AG09309 (cell line): ENCODE data around the gene NOL4L.

Experiments used
- DNase-seq: peaks from one replicate; pipeline ENCODE4 v3.0.0-alpha.2; 2010; ENCODE audit warnings: low read depth
- H3K4me3 ChIP-seq: 2 replicates; pipeline ENCODE4 v1.5.1; 2011; ENCODE audit warnings: mild to moderate bottlenecking, low read depth, low read length, moderate library complexity; ENCODE audit not compliant: control insufficient read depth
- TF ChIP-seq, protein P1 (sequence below): IDR thresholded peaks from 2 replicates; pipeline ENCODE4 v1.5.1; 2011; ENCODE audit warnings: mild to moderate bottlenecking, low read depth, low read length, inconsistent platforms; ENCODE audit not compliant: insufficient read depth, control insufficient read depth; ENCODE audit errors: missing control alignments

The NOL4L gene

DNA sequence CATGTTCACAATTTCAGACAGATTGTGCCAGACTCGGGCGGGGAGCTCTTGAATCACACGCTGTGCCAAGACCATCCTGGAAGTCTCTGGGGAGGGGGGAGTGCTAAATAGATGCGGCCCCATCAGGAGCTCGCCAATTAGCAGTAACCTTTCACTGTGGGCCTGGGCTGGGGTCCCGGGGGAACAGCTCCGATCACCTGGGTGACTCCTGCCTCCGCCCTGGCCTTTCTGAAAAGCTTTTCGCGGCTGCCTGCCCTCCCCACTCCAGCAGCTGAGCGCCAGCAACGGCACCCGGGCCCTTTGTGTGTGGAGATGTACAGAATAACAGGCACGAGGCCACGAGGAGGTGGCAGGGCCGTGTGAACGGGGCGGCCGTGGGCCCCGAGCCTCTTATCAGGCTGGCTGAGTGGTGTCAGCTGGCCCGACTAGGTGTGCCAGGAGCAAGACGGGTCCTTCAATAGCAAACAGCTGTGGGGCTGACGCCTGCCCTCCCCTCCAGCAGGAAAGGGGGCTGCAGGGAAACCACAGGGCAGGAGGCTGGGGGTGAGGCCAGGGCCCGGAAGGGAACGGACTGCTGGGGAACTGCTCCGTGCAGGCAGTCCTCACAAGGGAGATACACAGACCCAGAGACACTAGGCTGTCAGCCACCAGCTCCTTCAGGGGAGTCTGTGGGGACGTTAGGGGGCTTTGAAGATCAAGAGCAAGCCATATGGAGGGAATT, 56.8 kb downstream of the NOL4L start:
- no peak for DNase-seq
- TF ChIP-seq, protein P1, sequence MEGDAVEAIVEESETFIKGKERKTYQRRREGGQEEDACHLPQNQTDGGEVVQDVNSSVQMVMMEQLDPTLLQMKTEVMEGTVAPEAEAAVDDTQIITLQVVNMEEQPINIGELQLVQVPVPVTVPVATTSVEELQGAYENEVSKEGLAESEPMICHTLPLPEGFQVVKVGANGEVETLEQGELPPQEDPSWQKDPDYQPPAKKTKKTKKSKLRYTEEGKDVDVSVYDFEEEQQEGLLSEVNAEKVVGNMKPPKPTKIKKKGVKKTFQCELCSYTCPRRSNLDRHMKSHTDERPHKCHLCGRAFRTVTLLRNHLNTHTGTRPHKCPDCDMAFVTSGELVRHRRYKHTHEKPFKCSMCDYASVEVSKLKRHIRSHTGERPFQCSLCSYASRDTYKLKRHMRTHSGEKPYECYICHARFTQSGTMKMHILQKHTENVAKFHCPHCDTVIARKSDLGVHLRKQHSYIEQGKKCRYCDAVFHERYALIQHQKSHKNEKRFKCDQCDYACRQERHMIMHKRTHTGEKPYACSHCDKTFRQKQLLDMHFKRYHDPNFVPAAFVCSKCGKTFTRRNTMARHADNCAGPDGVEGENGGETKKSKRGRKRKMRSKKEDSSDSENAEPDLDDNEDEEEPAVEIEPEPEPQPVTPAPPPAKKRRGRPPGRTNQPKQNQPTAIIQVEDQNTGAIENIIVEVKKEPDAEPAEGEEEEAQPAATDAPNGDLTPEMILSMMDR = no peak
- H3K4me3 ChIP-seq = no peak overlapping the region

DNA sequence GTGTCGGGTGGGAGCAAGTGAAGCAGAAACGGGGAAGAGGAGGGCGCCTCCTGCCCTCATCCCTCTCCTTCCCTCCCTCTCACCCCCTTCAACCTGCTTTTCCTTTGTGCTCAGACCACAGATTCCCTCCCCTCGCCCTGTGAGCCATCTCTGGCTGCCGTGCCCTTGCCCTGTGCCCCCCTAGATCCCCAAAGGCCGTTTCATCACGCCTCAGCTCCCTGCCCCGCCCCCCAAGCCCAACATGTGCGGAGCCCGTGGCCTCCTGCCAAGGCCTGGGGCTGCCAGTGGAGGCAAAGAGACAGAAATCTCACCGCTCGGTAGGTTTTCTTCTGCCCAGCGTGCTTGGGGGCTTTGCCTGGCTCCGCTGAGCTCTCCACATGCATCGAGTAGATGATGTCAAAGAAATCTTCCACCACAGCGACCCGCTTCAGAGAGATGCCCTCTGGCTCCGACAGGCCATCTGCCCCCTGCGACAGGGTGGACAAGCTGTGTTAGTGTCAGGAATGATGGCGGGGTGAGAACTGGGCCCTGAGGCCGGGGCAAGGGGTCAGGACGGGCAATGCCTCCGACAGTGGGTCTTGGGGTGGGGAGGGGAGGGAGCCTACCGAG, 57.6 kb downstream of the NOL4L start:
- TF ChIP-seq, protein P1 = no peak
- DNase-seq = no peak
- H3K4me3 ChIP-seq = no peak overlapping the region

DNA sequence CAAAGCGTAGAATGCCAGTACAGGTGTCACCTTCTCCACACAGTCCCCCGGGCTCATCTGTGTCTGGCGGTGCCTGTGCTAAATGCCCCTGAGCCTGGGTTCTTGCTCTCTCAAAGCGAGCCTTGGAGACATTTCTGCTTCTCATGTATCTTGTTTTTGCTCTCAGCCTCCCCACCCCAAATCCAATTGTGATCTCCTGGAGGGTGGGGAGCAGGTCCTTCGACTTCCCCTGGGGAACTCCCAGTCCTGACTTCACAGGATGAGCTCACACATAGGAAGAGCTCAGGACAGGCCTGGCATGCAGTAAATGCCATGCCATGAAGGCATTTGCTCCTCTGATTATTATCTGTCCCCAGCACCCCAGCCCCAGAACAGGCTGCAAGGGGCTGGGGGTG, 58.1 kb downstream of the NOL4L start:
- DNase-seq = no peak
- TF ChIP-seq, protein P1 = no peak

DNA sequence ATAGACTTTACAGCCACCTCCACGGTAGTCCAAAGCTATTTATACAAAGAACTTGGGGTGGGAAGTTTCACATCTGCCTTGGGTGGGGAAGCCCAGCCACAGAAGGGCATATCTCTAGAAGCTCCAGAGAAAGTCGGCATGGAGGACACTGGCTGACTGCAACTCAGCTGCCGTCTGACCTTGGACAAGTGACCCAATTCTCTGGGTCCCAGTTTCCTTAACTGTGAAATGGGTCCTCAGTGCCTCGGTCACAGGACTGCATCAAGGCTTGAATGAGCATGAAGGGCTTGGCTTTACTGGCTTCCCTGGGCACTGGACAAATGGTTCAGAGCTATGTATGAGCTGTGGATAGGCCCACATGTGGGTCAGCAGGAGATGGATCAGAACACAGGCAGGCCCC, 58.6 kb downstream of the NOL4L start:
- TF ChIP-seq, protein P1 = no peak
- H3K4me3 ChIP-seq = no peak overlapping the region
- no peak for DNase-seq

More for the DNA sequence above, 58.1 kb downstream of the NOL4L start:
- no peak overlapping the region for H3K4me3 ChIP-seq

DNA sequence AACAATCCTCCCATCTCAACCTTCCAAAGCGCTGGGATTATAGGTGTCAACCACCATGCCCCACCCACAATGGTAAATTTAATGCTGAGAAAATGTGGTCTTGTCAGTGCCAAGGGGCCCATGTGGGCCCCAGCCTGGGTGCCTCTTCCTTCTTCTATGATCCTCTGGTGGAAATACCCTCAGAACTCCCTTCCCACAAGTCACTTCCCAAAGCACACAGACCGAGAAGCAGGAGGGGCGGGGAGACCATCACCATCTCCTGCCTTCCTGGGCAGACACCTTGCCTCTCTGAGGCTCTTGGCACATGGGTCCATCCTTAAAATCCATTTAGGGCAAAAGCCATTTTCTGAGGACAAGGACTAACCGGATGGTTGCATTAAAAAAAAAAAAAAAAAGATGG, 59.0 kb downstream of the NOL4L start:
- no peak overlapping the region for H3K4me3 ChIP-seq
- DNase-seq = no peak
- TF ChIP-seq, protein P1 = no peak

DNA sequence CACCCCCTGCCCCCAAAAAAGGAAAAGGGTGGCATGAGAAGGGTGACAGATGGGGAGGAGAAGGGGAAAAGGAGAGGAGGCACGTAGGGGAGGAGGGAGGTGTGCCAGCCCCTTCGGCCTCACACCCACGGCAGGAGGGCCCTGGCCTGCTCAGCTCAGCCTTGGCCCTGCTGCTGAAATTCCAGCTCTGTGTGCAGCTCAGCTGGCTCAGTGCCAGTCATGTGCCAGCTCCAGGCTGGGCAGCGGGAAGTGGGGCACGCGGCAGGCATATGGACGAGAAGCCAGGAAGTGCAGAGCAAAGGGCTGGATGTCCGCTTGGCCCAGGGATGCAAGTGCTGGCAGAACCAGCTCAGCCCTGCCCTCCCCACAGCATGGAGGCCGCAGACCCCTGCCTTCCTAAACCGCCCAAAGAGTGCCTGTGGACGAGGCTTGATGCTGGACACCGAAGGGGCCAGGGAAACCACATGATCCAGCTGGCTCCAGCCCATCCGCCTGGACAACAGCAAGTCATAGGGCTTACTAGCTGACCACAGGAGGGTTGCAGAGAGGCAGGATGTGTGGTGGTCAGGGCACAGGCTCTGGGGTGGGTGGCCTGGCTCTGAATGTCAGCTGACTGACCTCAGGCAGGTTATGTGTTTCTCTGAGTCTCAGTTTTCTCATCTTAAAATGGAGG, 60.2 kb downstream of the NOL4L start:
- DNase-seq = no peak
- H3K4me3 ChIP-seq = no peak overlapping the region
- TF ChIP-seq, protein P1 = no peak
